H54 (cell line): ENCODE measurements around the gene STK17B.
A peak's percentile ranks its signal among the peaks of the same experiment; 100 is the strongest.
"Not testable (repeated sequence)": the region's sequence is repeated elsewhere in the genome, so short reads cannot be mapped to it uniquely, and the experiment has no call there.

ENCODE experiments used
- DNase-seq: peaks from one replicate; pipeline ENCODE4 v3.0.0; 2011; ENCODE audit warnings: low spot score, mixed read lengths; ENCODE audit not compliant: insufficient read length
- FAIRE-seq: peaks from 3 replicates; lab custom pipeline; 2011; peaks lifted over from hg19 to GRCh38; lab: Jason Lieb, UNC
- POLR2A ChIP-seq: IDR thresholded peaks from 2 replicates; pipeline ENCODE4 v1.6.1; 2011; ENCODE audit warnings: low read depth, mild to moderate bottlenecking, low read length

Gene STK17B

DNA sequence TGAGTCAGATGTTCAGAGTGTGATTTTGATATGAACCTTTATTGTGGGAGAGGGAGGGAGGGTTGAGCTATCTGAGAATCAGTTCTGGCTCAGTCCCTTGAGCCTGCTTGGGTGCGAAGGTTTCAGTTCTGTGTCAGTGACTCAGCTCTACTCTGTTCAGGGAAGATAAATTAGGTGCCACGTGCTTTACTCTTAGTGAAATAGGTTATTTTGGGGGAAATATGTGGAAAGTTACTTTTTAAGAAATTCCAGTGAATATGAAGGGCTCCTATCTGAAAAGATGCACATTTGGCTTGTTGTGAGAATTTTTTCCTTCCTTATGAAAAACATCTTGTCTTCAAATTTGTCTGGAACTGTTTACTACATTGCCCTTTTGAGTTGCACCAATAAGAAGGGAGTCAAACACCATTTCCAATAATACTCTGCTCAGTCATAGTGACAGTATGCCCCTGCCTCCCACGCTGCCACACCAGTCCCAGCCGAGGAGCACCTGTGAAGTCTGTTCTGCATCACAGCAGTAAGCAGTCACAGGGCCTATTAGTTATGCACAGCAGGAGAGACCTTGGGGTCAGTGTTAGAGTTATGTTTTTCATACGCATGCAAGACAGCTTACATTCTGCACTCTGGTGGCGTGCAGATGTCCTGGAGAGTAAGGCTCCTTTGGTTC, 69.9 kb downstream of the STK17B start:
- TF ChIP-seq POLR2A = no peak

GRCh38 chr2:196099916-196100315, 71.5 kb downstream of the STK17B start:
- FAIRE-seq (no peak), DNase-seq (no peak)
- TF ChIP-seq POLR2A = no peak

More for the DNA sequence above, 69.9 kb downstream of the STK17B start:
- no peak for DNase-seq
- peak; percentile 61 for FAIRE-seq

GRCh38 chr2:196097864-196098660, 73.3 kb downstream of the STK17B start:
- no peak for TF ChIP-seq POLR2A
- DNase-seq = no peak
- FAIRE-seq = no peak

DNA sequence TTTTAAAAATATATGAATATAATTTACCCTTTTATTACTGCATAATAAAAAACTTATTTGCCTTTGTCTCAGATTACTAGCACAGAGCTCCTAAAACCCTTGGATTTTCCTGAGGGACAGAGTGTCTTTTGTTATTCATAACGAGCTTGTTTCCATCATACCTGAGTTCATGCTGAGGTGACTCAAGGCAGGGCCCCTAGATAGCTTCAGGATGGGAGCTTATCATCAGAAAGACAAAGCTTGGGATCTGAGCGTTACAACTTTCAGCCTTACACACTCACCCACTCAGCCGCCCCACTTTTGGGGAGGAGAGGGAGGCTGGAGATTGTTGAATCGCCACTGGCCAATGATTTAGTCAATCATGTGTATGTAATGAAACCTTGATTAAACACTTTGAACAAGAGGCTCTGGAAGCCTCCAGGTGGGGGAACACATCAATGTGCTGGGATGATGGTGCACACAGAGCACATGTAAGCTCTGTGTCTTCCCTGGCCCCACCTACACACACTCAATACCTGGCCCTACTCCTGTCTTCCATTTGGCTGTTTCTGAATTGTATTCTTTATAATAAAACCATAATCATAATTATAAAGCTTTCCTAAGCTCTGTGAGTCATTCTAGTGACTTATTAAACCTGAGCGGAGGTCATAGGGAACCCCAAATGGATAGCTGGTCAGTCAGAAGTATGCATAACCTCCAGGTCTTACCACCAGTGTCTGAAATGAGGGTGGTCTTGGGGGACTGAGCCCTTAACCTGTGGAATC, 74.2 kb downstream of the STK17B start:
- DNase-seq (no peak), FAIRE-seq (no peak)
- no peak for TF ChIP-seq POLR2A

- DNase-seq (no peak), FAIRE-seq (no peak)
- no peak for TF ChIP-seq POLR2A
Measured at GRCh38 chr2:196096264-196096663, 75.1 kb downstream of the STK17B start.

DNA sequence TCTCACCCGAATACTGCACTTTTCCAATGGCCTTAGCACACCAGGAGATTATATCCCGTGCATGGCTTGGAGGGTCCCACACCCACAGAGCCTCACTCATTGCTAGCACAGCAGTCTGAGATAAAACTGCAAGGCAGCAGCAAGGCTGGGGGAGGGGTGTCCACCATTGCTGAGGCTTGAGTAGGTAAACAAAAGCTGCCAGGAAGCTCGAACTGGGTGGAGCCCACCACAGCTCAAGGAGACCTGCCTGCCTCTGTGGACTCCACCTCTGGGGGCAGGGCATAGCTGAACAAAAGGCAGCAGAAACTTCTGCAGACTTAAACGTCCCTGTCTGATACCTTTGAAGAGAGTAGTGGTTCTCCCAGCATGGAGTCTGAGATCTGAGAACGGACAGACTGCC, 81.9 kb downstream of the STK17B start:
- DNase-seq, FAIRE-seq: not testable (repeated sequence)

GRCh38 chr2:196088203-196088602, 83.2 kb downstream of the STK17B start:
- TF ChIP-seq POLR2A = no peak
- DNase-seq (no peak), FAIRE-seq (no peak)

DNA sequence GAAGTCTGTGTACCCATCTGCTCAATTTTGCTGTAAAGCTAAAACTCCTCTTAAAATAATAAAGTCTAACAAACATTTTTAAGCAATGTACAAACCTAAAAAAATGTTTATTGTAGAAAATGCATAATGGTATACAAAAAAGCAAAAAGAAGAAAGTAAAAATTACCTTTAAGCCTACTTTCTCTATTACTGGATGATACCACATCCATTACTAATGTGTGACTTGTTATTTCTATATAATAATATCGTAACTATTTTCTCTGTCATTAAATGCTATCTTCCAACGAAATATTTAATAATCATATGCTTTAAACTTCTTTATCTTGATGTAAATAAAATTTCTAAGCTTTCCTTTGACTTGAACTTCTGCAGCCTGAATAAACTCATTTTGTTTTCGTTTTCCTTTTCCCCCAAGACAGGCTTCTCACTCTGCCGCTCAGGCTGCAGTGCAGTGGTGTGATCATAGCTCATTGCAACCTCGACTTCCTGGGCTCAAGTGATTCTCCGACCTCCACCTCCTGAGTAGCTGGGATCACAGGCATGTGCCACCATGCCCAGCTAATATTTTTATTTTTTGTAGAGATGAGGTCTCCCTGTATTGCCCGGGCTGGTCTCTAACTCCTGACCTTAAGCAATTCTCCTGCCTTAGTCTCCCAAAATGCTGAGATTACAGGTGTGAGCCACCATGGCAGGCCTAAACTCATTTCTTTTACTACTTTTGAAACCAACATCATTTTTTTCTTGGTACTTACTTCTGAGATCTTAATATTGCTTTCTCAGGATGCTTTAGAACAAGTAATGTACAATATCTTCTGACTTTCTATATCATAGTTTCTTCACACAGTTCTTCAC, 84.6 kb downstream of the STK17B start:
- DNase-seq (no peak), FAIRE-seq (no peak)
- TF ChIP-seq POLR2A = no peak

DNA sequence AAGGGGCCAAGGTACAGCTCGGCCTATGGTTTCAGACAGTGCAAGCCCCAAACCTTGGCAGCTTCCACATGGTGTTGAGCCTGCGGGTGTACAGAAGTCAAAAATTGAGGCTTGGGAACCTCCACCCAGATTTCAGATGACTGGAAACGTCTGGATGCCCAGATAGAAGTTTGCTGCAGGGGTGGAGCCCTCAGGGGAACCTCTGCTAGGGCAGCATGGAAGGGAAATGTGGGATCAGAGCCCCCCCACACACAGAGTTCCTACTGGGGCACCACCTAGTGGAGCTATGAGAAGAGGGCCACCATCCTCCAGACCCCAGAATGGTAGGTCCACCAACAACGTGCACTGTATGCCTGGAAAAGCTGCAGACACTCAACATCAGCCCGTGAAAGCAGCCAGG, 87.8 kb downstream of the STK17B start:
- FAIRE-seq = no peak

More for the DNA sequence above, 87.8 kb downstream of the STK17B start:
- DNase-seq = no peak
- no peak for TF ChIP-seq POLR2A
